Measurements from ENCODE around the gene DRAM2. TPM values are rescaled to one million over a fixed set of nuclear protein-coding genes. Genes with fewer than 3 reads are reported as not detected.
"Not testable (repeated sequence)": the region's sequence is repeated elsewhere in the genome, so short reads cannot be mapped to it uniquely, and the experiment has no call there.

The DRAM2 gene
- total RNA-seq, 4 donors from 2014 or later = 30.3 to 64.3 (median 37.6) TPM

GRCh38 chr1:111089638-111090037, 50.3 kb downstream of the DRAM2 start:
- DNase-seq (ENCODE audit: low spot score in 2 of 2) = no peak
- H3K9me3 ChIP-seq = peaks cover 0 to 19% (median 2%) of the 10 kb centered on the region in 4 donors
- no peaks in the 10 kb centered on the region for H3K36me3 ChIP-seq
- no peak for TF ChIP-seq POLR2A (IDR thresholded peaks at IDR 0.05)
- TF ChIP-seq, protein P1, sequence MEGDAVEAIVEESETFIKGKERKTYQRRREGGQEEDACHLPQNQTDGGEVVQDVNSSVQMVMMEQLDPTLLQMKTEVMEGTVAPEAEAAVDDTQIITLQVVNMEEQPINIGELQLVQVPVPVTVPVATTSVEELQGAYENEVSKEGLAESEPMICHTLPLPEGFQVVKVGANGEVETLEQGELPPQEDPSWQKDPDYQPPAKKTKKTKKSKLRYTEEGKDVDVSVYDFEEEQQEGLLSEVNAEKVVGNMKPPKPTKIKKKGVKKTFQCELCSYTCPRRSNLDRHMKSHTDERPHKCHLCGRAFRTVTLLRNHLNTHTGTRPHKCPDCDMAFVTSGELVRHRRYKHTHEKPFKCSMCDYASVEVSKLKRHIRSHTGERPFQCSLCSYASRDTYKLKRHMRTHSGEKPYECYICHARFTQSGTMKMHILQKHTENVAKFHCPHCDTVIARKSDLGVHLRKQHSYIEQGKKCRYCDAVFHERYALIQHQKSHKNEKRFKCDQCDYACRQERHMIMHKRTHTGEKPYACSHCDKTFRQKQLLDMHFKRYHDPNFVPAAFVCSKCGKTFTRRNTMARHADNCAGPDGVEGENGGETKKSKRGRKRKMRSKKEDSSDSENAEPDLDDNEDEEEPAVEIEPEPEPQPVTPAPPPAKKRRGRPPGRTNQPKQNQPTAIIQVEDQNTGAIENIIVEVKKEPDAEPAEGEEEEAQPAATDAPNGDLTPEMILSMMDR (IDR thresholded peaks at IDR 0.05) = no peak
- no peak for TF ChIP-seq EP300 (IDR thresholded peaks at IDR 0.05)
- H3K27me3 ChIP-seq = no peaks in the 10 kb centered on the region
- H3K4me3 ChIP-seq = no peak overlapping the region
- no peak overlapping the region for H3K27ac ChIP-seq
- H3K4me1 ChIP-seq = no peaks in the 10 kb centered on the region

- peaks cover 0 to 9% (median 0%) of the 10 kb centered on the region in 4 donors for H3K9me3 ChIP-seq
- TF ChIP-seq, protein P1 (IDR thresholded peaks at IDR 0.05) = no peak
- TF ChIP-seq EP300 (IDR thresholded peaks at IDR 0.05) (no peak), POLR2A (IDR thresholded peaks at IDR 0.05) (no peak)
- H3K27ac ChIP-seq = no peak overlapping the region
- H3K27me3 ChIP-seq = no peaks in the 10 kb centered on the region
- H3K36me3 ChIP-seq = no peaks in the 10 kb centered on the region
- DNase-seq (ENCODE audit: low spot score in 2 of 2) = no peak
- H3K4me3 ChIP-seq = no peak overlapping the region
- no peaks in the 10 kb centered on the region for H3K4me1 ChIP-seq
Measured at GRCh38 chr1:111085676-111086075, 54.2 kb downstream of the DRAM2 start.

- no peak for TF ChIP-seq EP300 (IDR thresholded peaks at IDR 0.05)
- TF ChIP-seq POLR2A (IDR thresholded peaks at IDR 0.05) = no peak
- TF ChIP-seq, protein P1 (IDR thresholded peaks at IDR 0.05) = no peak
- H3K4me1 ChIP-seq = no peaks in the 10 kb centered on the region
- no peak overlapping the region for H3K4me3 ChIP-seq
- 66 to 72% methylated on average over 2 of the region's 2 CpGs for WGBS, 2 donors
- peaks cover 0 to 7% (median 0%) of the 10 kb centered on the region in 4 donors for H3K9me3 ChIP-seq
- no peak for DNase-seq (ENCODE audit: low spot score in 2 of 2)
- H3K27me3 ChIP-seq = no peaks in the 10 kb centered on the region
- H3K36me3 ChIP-seq = no peaks in the 10 kb centered on the region
- no peak overlapping the region for H3K27ac ChIP-seq
Measured at GRCh38 chr1:111084999-111085398, 54.9 kb downstream of the DRAM2 start.

DNA sequence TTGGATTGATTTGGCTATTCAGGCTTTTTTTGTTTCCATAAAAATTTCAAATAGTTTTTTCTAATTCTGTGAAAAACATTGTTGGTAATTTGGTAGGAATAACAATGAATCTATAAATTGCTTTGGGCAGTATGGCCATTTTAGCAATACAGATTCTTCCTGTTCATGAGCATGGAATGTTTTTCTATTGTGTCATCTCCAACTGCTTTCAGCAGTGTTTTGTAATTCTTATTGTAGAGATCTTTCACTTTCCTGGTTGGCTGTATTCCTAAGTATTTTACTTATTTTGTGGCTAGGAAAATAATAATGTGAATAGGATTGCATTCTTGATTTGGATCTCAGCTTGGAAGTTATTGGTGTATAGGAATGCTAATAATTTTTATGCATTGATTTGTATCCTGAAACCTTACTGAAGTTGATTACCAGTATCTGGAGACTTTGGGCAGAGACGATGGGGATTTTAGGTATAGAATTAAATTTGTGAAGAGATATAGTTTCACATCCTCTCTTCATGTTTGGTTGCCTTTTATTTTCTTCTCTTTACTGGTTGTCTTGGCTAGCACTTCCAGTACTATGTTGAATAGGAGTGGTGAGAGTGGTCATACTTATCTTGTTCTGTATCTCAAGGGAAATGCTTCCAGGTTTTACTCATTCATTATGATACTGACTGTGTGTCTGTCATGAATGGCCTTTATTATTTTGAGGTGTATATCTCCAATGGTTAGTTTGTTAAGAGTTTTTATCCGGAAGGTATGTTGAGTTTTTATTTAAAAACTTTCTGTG, 57.3 kb downstream of the DRAM2 start:
- no peak for DNase-seq (ENCODE audit: low spot score in 2 of 2)
- no peak overlapping the region for H3K4me3 ChIP-seq

DNA sequence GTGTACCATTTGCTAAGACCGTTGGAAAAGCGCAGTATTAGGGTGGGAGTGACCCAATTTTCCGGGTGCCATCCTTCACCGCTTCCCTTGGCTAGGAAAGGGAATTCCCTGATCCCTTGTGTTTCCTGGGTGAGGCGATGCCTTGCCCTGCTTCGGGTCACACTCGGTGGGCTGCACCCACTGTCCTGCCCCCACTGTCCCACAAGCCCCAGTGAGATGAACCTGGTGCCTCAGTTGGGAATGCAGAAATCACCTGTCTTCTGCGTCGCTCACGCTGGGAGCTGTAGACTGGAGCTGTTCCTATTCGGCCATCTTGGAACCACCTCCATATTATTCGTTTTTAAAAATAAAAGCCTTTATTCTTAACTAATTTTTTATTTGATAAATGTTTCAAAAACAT, 60.6 kb downstream of the DRAM2 start:
- H3K4me3 ChIP-seq; H3K4me1 ChIP-seq; H3K36me3 ChIP-seq; DNase-seq (ENCODE audit: low spot score in 2 of 2); H3K27me3 ChIP-seq; H3K27ac ChIP-seq: not testable (repeated sequence)
- WGBS, 2 donors = 93 to 96% methylated on average over 12 of the region's 12 CpGs
- H3K9me3 ChIP-seq = peaks cover 0 to 23% (median 0%) of the 10 kb centered on the region in 4 donors

More for the DNA sequence above, 57.3 kb downstream of the DRAM2 start:
- WGBS, 2 donors = 82 to 90% methylated on average over 2 of the region's 2 CpGs
- Histone ChIP-seq H3K4me1 (no peaks in the 10 kb centered on the region), H3K9me3 (peaks cover 0 to 16% (median 0%) of the 10 kb centered on the region in 4 donors), H3K36me3 (no peaks in the 10 kb centered on the region), H3K27ac (no peak overlapping the region), H3K27me3 (no peaks in the 10 kb centered on the region)
- TF ChIP-seq EP300 (IDR thresholded peaks at IDR 0.05) = no peak
- no peak for TF ChIP-seq POLR2A (IDR thresholded peaks at IDR 0.05)
- TF ChIP-seq, protein P1 (IDR thresholded peaks at IDR 0.05) = no peak

GRCh38 chr1:111077312-111077711, 62.6 kb downstream of the DRAM2 start:
- not testable (repeated sequence) for H3K27ac ChIP-seq; DNase-seq (ENCODE audit: low spot score in 2 of 2); H3K27me3 ChIP-seq; H3K4me3 ChIP-seq; H3K36me3 ChIP-seq; H3K4me1 ChIP-seq
- 86 to 89% methylated on average over 4 of the region's 4 CpGs for WGBS, 2 donors
- H3K9me3 ChIP-seq = peaks cover 0 to 23% (median 0%) of the 10 kb centered on the region in 4 donors

Small RNAs within 50 kb of the gene (small RNA-seq; reads per million reads assigned to genes)
- gene AL355816.1 = not detected

Other genes with a start within 250 kb of the DRAM2 start
- 10 to 100 TPM in 2 of 4 donors, 1 to 10 TPM in 2; 3.9 to 10.9 (median 8.7) TPM for gene LRIF1, start 176.2 kb downstream of the DRAM2 start, total RNA-seq
- 10 to 100 TPM; 30.3 to 37.8 (median 32.8) TPM for gene CEPT1, start 130 bp upstream of the DRAM2 start, total RNA-seq
- gene DENND2D, start 60.6 kb upstream of the DRAM2 start, total RNA-seq = 10 to 100 TPM in 1 of 4 donors, 1 to 10 TPM in 3; 4.8 to 21.6 (median 8.2) TPM
- gene CHI3L2, start 87.6 kb upstream of the DRAM2 start, total RNA-seq = 10 to 100 TPM in 1 of 4 donors, 1 to 10 TPM in 3; 2.5 to 37.2 (median 6.1) TPM
- not detected for gene CHIA, start 150.8 kb upstream of the DRAM2 start, total RNA-seq

All from tibial nerve (tissue), 4 donors.